Uterus (tissue), 2 donors: ENCODE measurements around the gene CAPN13.

Source experiments
- CTCF ChIP-seq, 4 experiments: fragments of 200-600 bp in 2 of 4; fragments of 450-650 bp in 2 of 4; sonication (generic) in 2 of 4; IDR thresholded peaks; one replicate each; pipeline ENCODE4 v1.5.1; 2016 to 2019; ENCODE audit warnings: antibody characterized with exemption in 4 of 4, mild to moderate bottlenecking in 2 of 4, moderate library complexity in 1 of 4
- POLR2A ChIP-seq, 2 donors: fragments of 450-650 bp; IDR thresholded peaks; one replicate each; pipeline ENCODE4 v1.6.1; 2016; ENCODE audit warnings: antibody characterized with exemption in 2 of 2, mild to moderate bottlenecking in 1 of 2, moderate library complexity in 1 of 2

- no peak for TF ChIP-seq CTCF (IDR thresholded peaks at IDR 0.05)
- no peak for TF ChIP-seq POLR2A (IDR thresholded peaks at IDR 0.05)
These were observed 47.8 kb downstream of the CAPN13 start for GRCh38 chr2:30759481-30759880.
